HEK293 (cell line): ENCODE measurements around the gene FRMD4A.

Experiments used
- MYNN ChIP-seq: fragments of 450-650 bp; formaldehyde crosslinking; IDR thresholded peaks from 2 replicates; pipeline ENCODE4 v1.5.1; 2016; ENCODE audit warnings: missing biosample characterization, missing genetic modification characterization, borderline replicate concordance
- PRDM1 ChIP-seq: fragments of 450-650 bp; formaldehyde crosslinking; IDR thresholded peaks from 2 replicates; pipeline ENCODE4; 2016; ENCODE audit warnings: missing biosample characterization, missing genetic modification characterization
- ZBTB1 ChIP-seq: fragments of 450-650 bp; formaldehyde crosslinking; IDR thresholded peaks from 2 replicates; pipeline ENCODE4 v1.5.1; 2016; ENCODE audit warnings: missing biosample characterization, missing genetic modification characterization
- ZNF23 ChIP-seq: fragments of 450-650 bp; formaldehyde crosslinking; IDR thresholded peaks from 2 replicates; pipeline ENCODE4 v1.5.1; 2016; ENCODE audit warnings: missing biosample characterization, missing genetic modification characterization, borderline replicate concordance
- ZNF654 ChIP-seq: fragments of 450-650 bp; formaldehyde crosslinking; IDR thresholded peaks from 2 replicates; pipeline ENCODE4 v1.5.1; 2016; ENCODE audit warnings: low read depth, missing biosample characterization, missing genetic modification characterization
- TF ChIP-seq, protein P1 (sequence below): fragments of 450-650 bp; formaldehyde crosslinking; IDR thresholded peaks from 2 replicates; pipeline ENCODE4; 2016; ENCODE audit warnings: missing biosample characterization, missing genetic modification characterization
- TF ChIP-seq, protein P2 (sequence below): fragments of 450-650 bp; formaldehyde crosslinking; IDR thresholded peaks from 2 replicates; pipeline ENCODE4 v1.5.1; 2016; ENCODE audit warnings: missing biosample characterization, missing genetic modification characterization

DNA sequence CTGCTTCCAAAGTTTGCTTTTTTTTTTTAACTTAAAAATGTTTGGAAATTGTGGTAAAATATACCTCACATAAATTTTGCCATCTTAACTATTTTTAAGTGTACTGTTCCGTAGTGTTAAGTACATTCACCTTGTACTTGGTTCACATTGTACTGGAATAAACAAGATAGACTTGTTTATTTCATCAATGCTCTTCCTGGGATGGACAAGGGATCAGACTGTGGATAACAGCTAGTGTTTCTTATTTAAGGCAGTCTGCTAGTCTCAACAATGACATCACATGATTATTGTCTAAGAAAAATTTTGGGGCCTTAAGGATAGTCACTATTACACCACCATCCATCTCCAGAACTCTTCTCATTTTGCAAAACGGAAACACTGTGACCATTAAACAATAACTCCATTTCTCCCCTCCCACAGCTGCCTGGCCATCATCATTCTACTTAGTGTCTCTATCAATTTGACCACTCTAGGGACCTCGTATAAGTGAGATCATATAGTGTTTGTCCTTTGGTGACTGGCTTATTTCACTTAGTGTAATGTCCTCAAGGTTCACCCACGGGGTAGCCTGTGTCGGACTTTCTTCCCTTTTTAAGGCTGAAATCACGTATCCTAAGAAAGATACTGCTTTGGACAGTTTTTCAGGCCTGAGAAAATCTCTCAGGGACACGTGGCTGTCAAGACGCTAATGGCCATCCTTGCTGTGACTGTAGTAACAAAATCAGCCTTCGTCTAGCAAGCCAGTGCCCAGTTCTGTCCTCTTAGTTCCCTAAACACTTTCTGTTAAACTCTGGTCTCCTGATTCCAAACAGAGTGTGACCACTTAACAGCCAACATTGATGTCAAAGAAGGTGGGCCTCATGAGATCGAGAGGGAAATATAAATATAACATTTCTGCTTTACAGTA lies 305.2 kb downstream of the FRMD4A start:
- TF ChIP-seq PRDM1 (no peak), ZNF23 (tag by site-specific recombination) (no peak), MYNN (tag by site-specific recombination) (no peak), ZBTB1 (tag by site-specific recombination) (no peak), ZNF654 (tag by site-specific recombination) (no peak)
- TF ChIP-seq, protein P1, sequence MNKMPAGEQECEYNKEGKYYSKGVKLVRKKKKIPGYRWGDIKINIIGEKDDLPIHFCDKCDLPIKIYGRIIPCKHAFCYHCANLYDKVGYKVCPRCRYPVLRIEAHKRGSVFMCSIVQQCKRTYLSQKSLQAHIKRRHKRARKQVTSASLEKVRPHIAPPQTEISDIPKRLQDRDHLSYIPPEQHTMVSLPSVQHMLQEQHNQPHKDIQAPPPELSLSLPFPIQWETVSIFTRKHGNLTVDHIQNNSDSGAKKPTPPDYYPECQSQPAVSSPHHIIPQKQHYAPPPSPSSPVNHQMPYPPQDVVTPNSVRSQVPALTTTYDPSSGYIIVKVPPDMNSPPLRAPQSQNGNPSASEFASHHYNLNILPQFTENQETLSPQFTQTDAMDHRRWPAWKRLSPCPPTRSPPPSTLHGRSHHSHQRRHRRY (tag by site-specific recombination): no peak
- TF ChIP-seq, protein P2, sequence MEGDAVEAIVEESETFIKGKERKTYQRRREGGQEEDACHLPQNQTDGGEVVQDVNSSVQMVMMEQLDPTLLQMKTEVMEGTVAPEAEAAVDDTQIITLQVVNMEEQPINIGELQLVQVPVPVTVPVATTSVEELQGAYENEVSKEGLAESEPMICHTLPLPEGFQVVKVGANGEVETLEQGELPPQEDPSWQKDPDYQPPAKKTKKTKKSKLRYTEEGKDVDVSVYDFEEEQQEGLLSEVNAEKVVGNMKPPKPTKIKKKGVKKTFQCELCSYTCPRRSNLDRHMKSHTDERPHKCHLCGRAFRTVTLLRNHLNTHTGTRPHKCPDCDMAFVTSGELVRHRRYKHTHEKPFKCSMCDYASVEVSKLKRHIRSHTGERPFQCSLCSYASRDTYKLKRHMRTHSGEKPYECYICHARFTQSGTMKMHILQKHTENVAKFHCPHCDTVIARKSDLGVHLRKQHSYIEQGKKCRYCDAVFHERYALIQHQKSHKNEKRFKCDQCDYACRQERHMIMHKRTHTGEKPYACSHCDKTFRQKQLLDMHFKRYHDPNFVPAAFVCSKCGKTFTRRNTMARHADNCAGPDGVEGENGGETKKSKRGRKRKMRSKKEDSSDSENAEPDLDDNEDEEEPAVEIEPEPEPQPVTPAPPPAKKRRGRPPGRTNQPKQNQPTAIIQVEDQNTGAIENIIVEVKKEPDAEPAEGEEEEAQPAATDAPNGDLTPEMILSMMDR (tag by site-specific recombination): no peak
